Colonic mucosa (tissue), 4 donors: Measurements from ENCODE around the gene SULT2A1. TPM values are rescaled to one million over a fixed set of nuclear protein-coding genes. Genes with fewer than 3 reads are reported as not detected.

Experiments used
- DNase-seq: peaks from one replicate; pipeline ENCODE4 v3.0.0-alpha.2; 2020
- H3K27ac ChIP-seq: fragments of 200-600 bp; one replicate; pipeline ENCODE4 v1.8.0; 2021
- H3K27me3 ChIP-seq: fragments of 200-600 bp; one replicate; pipeline ENCODE4 v1.8.0; 2021
- H3K36me3 ChIP-seq: fragments of 200-600 bp; one replicate; pipeline ENCODE4 v1.8.0; 2021
- H3K4me1 ChIP-seq: fragments of 200-600 bp; one replicate; pipeline ENCODE4 v1.8.0; 2021; ENCODE audit warnings: mild to moderate bottlenecking
- H3K4me3 ChIP-seq: fragments of 200-600 bp; one replicate; pipeline ENCODE4 v1.8.0; 2021
- H3K9ac ChIP-seq, 2 donors: one replicate each; pipeline ENCODE4 v1.7.0; 2013; ENCODE audit warnings: control low read depth in 2 of 2, low read depth in 2 of 2, low read length in 2 of 2
- H3K9me3 ChIP-seq: fragments of 200-600 bp; one replicate; pipeline ENCODE4 v1.8.0; 2021
- intact Hi-C: fragments of 100-400 bp; cut with DNase I; formaldehyde crosslinking; loops from one replicate; pipeline ENCODE4 v1.14.1; 2022
- total RNA-seq, 2 donors: library from RNA; stranded (reverse); fragmentation: NEBNext Ultra II Directional in 1 of 2; extraction: Animal tissue kit (Norgen Biotek cat#: 25700) in 1 of 2; gene quantifications; one replicate each; pipeline ENCODE4 v1.2.1, GENCODE V29; 2021
- TF ChIP-seq, protein P1 (sequence below): fragments of 200-600 bp; IDR thresholded peaks from one replicate; pipeline ENCODE4 v1.8.0; 2022; ENCODE audit warnings: antibody characterized with exemption, mild to moderate bottlenecking
- donor health status: healthy.
- donor health status: DM: no; HTN: no; CAD: no.
- donor health status: DM: no; HTN: no; CAD: no.

SULT2A1 gene
- total RNA-seq, 2 donors from 2014 or later: 0.64 to 1.1 TPM

DNA sequence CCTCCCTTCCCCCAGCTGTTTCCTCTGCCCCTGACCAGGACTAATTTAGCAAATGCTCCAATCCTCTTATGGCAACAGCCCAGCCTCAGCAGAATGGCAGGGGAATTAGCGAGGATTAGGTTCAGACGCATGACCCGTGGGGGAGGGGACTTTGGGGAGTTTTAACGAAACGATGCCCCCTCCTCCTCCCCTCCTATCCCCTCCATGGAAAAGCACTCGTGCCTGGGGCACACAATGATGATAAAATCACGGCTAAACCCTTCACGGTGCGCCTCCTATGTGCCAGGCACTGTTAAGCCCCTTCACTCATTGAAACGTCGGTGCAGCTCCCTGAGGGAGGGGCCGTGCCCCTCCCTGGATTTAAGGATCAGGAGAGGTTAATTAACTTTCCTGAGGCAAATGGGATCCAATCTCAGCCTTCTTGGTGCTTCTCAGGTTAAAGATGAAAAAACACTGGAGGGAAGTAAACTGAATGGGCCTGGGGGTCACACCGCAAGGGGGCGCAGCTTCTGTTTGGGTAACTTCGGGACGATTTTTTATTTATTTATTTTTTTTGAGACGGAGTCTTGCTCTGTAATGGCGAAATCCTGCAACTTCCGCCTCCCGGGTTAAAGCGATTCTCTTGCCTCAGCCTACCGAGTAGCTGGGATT is 37.2 kb downstream of the SULT2A1 start:
- H3K4me3 ChIP-seq: no peak overlapping the region
- TF ChIP-seq, protein P1, sequence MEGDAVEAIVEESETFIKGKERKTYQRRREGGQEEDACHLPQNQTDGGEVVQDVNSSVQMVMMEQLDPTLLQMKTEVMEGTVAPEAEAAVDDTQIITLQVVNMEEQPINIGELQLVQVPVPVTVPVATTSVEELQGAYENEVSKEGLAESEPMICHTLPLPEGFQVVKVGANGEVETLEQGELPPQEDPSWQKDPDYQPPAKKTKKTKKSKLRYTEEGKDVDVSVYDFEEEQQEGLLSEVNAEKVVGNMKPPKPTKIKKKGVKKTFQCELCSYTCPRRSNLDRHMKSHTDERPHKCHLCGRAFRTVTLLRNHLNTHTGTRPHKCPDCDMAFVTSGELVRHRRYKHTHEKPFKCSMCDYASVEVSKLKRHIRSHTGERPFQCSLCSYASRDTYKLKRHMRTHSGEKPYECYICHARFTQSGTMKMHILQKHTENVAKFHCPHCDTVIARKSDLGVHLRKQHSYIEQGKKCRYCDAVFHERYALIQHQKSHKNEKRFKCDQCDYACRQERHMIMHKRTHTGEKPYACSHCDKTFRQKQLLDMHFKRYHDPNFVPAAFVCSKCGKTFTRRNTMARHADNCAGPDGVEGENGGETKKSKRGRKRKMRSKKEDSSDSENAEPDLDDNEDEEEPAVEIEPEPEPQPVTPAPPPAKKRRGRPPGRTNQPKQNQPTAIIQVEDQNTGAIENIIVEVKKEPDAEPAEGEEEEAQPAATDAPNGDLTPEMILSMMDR: peak; percentile 16
- H3K36me3 ChIP-seq: no peaks in the 10 kb centered on the region
- DNase-seq: peak; percentile 24
- H3K27me3 ChIP-seq: no peaks in the 10 kb centered on the region
- no peak overlapping the region for H3K9ac ChIP-seq
- no peaks in the 10 kb centered on the region for H3K4me1 ChIP-seq
- intact Hi-C loops: no loop called here
- no peaks in the 10 kb centered on the region for H3K9me3 ChIP-seq
- H3K27ac ChIP-seq: no peak overlapping the region

DNA sequence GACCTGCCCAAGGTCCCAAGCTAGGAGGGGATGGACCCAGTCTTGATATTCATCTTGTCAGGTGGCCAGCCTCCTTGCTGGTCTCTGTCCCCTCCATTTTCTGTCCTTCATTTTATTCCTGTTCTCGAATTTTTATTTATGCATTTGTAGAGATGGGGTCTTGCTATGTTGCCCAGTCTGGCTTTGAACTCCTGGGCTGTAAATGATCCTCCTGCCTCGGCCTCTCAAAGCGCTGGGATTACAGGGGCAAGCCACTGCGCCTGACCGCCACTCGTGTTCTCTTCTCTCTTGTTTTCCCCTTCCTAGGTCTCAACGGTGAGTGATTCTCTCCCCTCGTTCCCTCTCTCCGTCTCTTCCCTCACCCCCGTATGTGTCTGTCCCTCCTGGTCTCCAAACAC is 37.7 kb downstream of the SULT2A1 start:
- intact Hi-C loops: no loop called here
- TF ChIP-seq, protein P1: no peak
- H3K27ac ChIP-seq: no peak overlapping the region
- DNase-seq: no peak
- no peaks in the 10 kb centered on the region for H3K4me1 ChIP-seq
- H3K9me3 ChIP-seq: no peaks in the 10 kb centered on the region
- H3K9ac ChIP-seq: no peak overlapping the region
- no peaks in the 10 kb centered on the region for H3K36me3 ChIP-seq
- H3K27me3 ChIP-seq: no peaks in the 10 kb centered on the region
- H3K4me3 ChIP-seq: no peak overlapping the region

DNA sequence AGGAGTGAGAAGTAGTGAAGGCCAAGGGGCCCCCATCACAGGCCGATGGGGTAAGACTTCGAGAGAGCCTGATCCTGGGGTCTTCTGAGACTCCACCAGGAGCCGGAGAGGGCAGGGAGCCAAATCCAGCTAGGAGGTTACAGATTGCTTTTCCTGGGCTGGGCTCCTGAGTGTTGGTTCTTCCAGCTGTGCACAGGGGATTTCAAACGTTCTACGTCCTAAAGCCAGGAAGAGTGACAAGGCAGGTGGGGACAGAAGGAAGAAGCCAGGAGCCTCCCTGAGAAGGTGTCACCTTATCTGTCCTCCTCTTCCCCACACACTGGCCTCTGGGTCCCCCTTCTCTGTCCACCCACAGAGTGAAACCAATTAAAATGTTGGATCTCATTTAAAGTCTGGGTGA is 43.2 kb downstream of the SULT2A1 start:
- intact Hi-C loops: no loop called here
- H3K4me3 ChIP-seq: no peak overlapping the region
- no peak overlapping the region for H3K9ac ChIP-seq
- H3K4me1 ChIP-seq: no peaks in the 10 kb centered on the region
- no peaks in the 10 kb centered on the region for H3K9me3 ChIP-seq
- H3K27me3 ChIP-seq: no peaks in the 10 kb centered on the region
- DNase-seq: no peak
- H3K27ac ChIP-seq: no peak overlapping the region
- TF ChIP-seq, protein P1: no peak
- no peaks in the 10 kb centered on the region for H3K36me3 ChIP-seq

DNA sequence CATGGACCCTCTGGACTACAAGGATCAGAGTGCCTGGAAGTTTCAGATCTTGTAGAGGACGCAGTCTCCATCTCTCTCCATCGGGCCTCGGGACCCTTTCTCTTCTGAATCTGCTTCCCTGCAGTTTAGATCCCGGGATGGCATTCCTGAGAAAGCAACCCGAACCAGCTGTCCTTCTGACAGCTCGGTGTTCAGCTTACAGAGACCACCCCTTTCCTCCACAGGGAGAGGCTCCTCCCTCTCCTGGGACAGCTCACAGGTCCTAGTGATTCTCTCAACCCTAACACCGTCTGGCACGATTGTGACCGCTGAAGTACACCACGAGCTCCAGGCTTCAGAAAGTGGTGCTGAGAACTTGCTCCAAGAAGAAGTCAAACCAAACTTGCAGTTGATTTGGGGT is 46.2 kb downstream of the SULT2A1 start:
- no peak for DNase-seq
- Histone ChIP-seq H3K9me3 (no peaks in the 10 kb centered on the region), H3K36me3 (no peaks in the 10 kb centered on the region), H3K4me1 (no peaks in the 10 kb centered on the region), H3K9ac (no peak overlapping the region), H3K27ac (no peak overlapping the region), H3K4me3 (no peak overlapping the region), H3K27me3 (no peaks in the 10 kb centered on the region)
- TF ChIP-seq, protein P1: no peak
- intact Hi-C loops: no loop called here

DNA sequence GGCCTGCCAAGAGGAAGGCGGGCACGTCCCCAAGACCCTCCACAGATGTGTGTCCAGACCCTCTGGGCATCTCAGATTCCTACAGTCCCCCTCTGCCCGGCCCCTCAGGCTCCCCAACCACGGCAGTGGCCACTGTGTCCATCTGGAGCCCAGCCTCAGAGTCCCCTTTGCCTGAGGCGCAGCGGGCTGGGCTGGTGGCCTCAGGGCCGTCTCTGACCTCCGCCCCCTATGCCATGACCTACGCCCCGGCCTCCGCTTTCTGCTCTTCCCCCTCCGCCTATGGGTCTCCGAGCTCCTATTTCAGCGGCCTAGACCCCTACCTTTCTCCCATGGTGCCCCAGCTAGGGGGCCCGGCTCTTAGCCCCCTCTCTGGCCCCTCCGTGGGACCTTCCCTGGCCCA is 46.7 kb downstream of the SULT2A1 start:
- Histone ChIP-seq H3K9ac (no peak overlapping the region), H3K27ac (no peak overlapping the region), H3K4me1 (no peaks in the 10 kb centered on the region), H3K36me3 (no peaks in the 10 kb centered on the region), H3K9me3 (no peaks in the 10 kb centered on the region), H3K27me3 (no peaks in the 10 kb centered on the region), H3K4me3 (no peak overlapping the region)
- TF ChIP-seq, protein P1: no peak
- DNase-seq: no peak
- intact Hi-C loops: no loop called here
